ENCODE data around the gene HOXA3.

DNA sequence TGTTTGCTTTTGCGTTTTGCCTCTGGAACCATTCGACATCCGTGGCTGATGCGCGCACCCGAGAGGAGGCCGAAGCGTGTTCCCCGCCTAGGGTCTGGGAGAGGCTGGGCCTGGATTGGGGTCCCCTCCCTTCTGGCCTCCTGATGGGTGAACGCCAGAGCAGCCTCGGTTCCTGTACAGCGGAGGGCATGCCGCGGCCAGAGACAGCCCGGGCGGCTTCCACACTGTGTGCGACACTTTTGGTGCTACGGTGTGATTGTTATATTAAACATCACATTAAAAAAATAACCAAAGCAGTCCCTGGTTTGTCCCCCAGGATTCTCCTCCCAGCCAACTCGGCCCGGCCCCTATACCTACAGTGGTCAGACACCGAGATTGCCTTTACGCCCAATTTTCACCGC lies 7.8 kb upstream of the HOXA3 start:
- TF ChIP-seq, protein P1, sequence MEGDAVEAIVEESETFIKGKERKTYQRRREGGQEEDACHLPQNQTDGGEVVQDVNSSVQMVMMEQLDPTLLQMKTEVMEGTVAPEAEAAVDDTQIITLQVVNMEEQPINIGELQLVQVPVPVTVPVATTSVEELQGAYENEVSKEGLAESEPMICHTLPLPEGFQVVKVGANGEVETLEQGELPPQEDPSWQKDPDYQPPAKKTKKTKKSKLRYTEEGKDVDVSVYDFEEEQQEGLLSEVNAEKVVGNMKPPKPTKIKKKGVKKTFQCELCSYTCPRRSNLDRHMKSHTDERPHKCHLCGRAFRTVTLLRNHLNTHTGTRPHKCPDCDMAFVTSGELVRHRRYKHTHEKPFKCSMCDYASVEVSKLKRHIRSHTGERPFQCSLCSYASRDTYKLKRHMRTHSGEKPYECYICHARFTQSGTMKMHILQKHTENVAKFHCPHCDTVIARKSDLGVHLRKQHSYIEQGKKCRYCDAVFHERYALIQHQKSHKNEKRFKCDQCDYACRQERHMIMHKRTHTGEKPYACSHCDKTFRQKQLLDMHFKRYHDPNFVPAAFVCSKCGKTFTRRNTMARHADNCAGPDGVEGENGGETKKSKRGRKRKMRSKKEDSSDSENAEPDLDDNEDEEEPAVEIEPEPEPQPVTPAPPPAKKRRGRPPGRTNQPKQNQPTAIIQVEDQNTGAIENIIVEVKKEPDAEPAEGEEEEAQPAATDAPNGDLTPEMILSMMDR (IDR thresholded peaks at IDR 0.05): no peak
- TF ChIP-seq EZH2 (IDR thresholded peaks at IDR 0.05): no peak

Measured in neural progenitor cell (in vitro differentiated cells).